Osteocyte (in vitro differentiated cells): ENCODE results near the gene VWA1. TPM values are rescaled to one million over a fixed set of nuclear protein-coding genes. Genes with fewer than 3 reads are reported as not detected.

Experiments
- DNase-seq: peaks from one replicate; pipeline ENCODE4 v3.0.0; 2021; ENCODE audit warnings: mixed read lengths; ENCODE audit not compliant: unreplicated experiment; ENCODE audit errors: extremely low spot score
- H3K27ac Mint-ChIP-seq: one replicate; pipeline ENCODE4 v1.8.0; 2021; ENCODE audit warnings: mild to moderate bottlenecking, mixed read lengths; ENCODE audit not compliant: unreplicated experiment
- H3K27me3 Mint-ChIP-seq: one replicate; pipeline ENCODE4 v1.8.0; 2021; ENCODE audit warnings: mixed read lengths; ENCODE audit not compliant: unreplicated experiment
- H3K36me3 Mint-ChIP-seq: one replicate; pipeline ENCODE4 v1.8.0; 2021; ENCODE audit warnings: mixed read lengths; ENCODE audit not compliant: unreplicated experiment
- H3K4me1 Mint-ChIP-seq: one replicate; pipeline ENCODE4 v1.8.0; 2021; ENCODE audit warnings: mixed read lengths; ENCODE audit not compliant: unreplicated experiment
- H3K4me3 Mint-ChIP-seq: one replicate; pipeline ENCODE4 v1.8.0; 2021; ENCODE audit warnings: mild to moderate bottlenecking, moderate library complexity, mixed read lengths; ENCODE audit not compliant: unreplicated experiment
- H3K9me3 Mint-ChIP-seq: one replicate; pipeline ENCODE4 v1.8.0; 2021; ENCODE audit warnings: mixed read lengths; ENCODE audit not compliant: unreplicated experiment
- total RNA-seq: library from RNA; stranded (reverse); gene quantifications from 2 replicates; pipeline ENCODE4 v1.2.1, GENCODE V29; 2021
- TF ChIP-seq, protein P1 (sequence below): fragments of 200-600 bp; sonication (generic); IDR thresholded peaks from 2 replicates; pipeline ENCODE4 v1.5.0; 2021; ENCODE audit warnings: antibody characterized with exemption, mild to moderate bottlenecking, moderate library complexity

VWA1 gene
- total RNA-seq, 1 donor from 2014 or later, result 17.5 TPM

DNA sequence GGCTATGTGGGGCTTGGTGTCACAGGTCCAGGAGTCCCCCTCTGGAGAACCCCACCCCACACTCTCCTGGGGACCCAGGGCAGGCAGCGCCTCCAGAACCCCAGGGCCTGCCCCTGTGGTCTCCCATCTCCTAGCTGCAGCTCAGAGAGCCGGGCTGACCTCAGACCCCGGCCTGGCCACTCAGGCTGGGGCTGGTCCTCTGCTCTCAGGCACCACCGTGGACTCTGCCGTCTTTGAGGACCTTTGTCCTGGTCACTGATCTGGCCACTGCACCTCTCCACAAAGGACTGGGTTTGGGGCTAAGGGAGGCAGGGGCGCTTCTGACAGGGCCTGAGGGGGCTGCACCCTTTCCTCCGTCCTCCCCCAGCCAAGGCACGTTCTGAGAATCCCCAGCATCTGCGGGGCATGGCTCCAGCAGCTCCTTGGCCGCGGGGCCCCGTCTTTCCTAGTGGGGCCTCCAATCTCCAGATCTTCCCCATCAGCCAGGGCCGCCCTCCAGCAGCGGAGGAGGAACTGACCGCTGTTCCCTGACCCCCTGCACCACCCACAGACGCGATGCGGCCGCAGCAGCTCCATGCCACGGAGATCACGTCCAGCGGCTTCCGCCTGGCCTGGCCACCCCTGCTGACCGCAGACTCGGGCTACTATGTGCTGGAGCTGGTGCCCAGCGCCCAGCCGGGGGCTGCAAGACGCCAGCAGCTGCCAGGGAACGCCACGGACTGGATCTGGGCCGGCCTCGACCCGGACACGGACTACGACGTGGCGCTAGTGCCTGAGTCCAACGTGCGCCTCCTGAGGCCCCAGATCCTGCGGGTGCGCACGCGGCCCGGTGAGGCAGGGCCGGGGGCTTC, 3.3 kb downstream of the VWA1 start:
- no peaks in the 10 kb centered on the region for H3K9me3 Mint-ChIP-seq
- no peak overlapping the region for H3K4me3 Mint-ChIP-seq
- TF ChIP-seq, protein P1, sequence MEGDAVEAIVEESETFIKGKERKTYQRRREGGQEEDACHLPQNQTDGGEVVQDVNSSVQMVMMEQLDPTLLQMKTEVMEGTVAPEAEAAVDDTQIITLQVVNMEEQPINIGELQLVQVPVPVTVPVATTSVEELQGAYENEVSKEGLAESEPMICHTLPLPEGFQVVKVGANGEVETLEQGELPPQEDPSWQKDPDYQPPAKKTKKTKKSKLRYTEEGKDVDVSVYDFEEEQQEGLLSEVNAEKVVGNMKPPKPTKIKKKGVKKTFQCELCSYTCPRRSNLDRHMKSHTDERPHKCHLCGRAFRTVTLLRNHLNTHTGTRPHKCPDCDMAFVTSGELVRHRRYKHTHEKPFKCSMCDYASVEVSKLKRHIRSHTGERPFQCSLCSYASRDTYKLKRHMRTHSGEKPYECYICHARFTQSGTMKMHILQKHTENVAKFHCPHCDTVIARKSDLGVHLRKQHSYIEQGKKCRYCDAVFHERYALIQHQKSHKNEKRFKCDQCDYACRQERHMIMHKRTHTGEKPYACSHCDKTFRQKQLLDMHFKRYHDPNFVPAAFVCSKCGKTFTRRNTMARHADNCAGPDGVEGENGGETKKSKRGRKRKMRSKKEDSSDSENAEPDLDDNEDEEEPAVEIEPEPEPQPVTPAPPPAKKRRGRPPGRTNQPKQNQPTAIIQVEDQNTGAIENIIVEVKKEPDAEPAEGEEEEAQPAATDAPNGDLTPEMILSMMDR, result no peak
- no peak overlapping the region for H3K27ac Mint-ChIP-seq
- no peaks in the 10 kb centered on the region for H3K36me3 Mint-ChIP-seq
- H3K4me1 Mint-ChIP-seq, result peaks cover 18% of the 10 kb centered on the region
- H3K27me3 Mint-ChIP-seq, result no peaks in the 10 kb centered on the region
- DNase-seq, result no peak

DNA sequence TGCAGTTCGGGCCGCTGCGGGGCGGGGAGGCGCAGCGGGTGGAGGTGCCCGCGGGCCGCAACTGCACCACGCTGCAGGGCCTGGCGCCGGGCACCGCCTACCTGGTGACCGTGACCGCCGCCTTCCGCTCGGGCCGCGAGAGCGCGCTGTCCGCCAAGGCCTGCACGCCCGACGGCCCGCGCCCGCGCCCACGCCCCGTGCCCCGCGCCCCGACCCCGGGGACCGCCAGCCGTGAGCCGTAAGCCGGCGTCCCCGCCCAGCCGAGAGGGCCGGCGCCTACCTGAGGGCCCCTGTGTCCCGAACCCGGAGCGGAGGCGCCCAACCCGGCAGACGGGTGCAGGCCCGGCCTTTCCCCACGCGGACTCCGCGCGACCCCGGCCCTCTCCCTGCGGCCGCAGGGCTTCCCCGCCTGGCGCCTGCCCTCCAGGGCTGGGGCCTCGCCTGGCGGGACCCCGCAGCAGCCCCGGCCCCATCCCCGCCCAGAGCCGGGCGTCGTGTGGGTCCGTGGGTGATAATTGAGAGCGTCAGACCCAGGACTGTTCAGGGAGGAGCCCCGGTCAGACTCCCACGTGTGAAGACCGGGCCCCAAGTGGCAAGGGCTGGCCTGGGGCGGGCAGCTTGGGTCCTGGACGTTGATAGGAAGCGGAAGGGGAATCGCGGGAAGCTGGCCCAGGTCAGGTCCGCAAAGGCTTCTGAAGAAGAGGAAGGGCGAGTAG, 4.2 kb downstream of the VWA1 start:
- no peaks in the 10 kb centered on the region for H3K9me3 Mint-ChIP-seq
- no peaks in the 10 kb centered on the region for H3K36me3 Mint-ChIP-seq
- H3K4me3 Mint-ChIP-seq, result no peak overlapping the region
- no peaks in the 10 kb centered on the region for H3K27me3 Mint-ChIP-seq
- TF ChIP-seq, protein P1, result no peak
- no peak overlapping the region for H3K27ac Mint-ChIP-seq
- peaks cover 15% of the 10 kb centered on the region for H3K4me1 Mint-ChIP-seq
- DNase-seq, result no peak

DNA sequence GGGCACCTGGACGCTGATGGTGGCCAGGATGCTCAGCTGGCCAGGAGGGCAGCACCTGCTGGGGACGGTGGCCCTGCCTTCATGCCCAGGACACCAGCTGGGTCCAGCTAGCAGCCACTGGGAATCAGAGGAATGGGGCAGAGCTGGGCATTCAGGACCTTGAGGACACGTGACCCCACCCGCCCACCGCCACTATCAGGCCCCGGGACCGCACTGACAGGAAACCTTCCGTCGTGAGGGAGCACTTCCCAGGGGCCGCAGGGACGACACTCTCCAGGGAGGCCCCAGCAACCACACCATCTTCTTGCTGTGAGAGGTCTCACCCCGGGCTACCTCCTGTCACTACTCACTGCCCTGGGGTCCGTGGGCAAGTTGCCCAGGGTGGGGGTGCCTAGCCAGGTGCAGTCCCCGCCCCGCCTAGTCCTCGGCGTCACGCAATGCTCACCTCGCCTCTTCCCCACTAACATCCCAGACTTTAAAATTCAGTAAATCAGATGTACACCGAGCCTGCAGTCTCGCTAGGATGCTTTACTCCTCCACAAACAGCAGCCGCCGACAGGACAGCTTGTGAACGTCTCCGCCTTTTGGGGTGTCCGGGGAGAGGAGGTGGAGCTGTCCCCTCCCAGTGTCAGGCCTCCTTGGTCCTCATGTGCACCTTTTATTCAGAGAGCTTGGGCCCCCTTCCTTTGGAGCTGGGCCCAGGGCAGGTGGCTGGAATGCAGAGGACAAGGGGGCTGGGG, 4.9 kb downstream of the VWA1 start:
- no peak overlapping the region for H3K4me3 Mint-ChIP-seq
- no peak for DNase-seq
- H3K9me3 Mint-ChIP-seq, result no peaks in the 10 kb centered on the region
- TF ChIP-seq, protein P1, result no peak
- no peak overlapping the region for H3K27ac Mint-ChIP-seq
- H3K36me3 Mint-ChIP-seq, result no peaks in the 10 kb centered on the region
- H3K4me1 Mint-ChIP-seq, result peaks cover 11% of the 10 kb centered on the region
- no peaks in the 10 kb centered on the region for H3K27me3 Mint-ChIP-seq

DNA sequence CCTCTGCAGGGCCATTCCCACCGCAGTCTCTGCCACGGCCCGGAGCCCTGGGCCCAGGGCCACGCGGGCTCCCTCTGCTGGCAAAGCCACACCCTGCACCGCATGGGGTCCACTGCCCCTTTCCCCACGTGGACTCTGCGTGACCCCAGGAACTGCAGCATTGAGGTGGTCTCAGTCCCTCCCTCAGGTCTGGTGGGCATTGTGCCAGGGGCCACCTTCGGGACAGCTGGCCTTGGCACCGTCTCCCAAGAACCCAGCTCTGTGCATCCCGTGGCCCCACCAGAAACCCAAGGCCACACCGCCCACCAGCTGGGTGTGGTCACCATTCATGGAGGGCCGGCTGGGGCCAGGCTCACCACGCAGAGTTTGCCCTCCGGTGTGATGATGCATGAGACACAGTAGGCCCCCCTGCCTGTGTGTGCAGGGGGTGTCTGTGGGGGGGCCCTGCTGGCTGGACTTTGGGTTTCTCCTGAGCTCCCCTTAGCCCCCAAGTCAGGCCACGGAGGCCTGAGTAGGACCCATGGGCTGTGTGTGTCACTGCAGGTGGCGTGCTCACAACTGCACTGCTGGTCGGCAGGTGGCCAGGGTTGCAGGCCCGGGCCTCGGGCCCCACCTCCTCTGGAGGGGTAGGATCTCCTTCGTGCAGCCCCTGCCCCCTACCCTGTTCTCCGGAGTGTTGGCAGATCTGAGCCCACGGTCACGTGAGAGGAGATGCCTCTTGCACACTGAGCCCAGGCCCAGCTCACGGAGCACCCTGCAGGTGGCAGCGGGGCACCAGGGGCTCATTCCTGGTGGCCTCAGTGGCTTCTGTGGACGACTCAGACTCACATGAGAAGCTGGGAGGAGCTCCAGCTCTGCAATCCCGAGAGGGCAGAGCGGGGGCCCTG, 5.8 kb downstream of the VWA1 start:
- no peaks in the 10 kb centered on the region for H3K9me3 Mint-ChIP-seq
- H3K27ac Mint-ChIP-seq, result no peak overlapping the region
- TF ChIP-seq, protein P1, result peak; percentile 70
- no peaks in the 10 kb centered on the region for H3K27me3 Mint-ChIP-seq
- peaks cover 9% of the 10 kb centered on the region for H3K4me1 Mint-ChIP-seq
- no peak for DNase-seq
- H3K4me3 Mint-ChIP-seq, result no peak overlapping the region
- no peaks in the 10 kb centered on the region for H3K36me3 Mint-ChIP-seq
